Measurements from ENCODE around the gene SEMA5A. TPM values are rescaled to one million over a fixed set of nuclear protein-coding genes. Genes with fewer than 3 reads are reported as not detected.

The SEMA5A gene
- total RNA-seq, 1 experiment from 2014 or later = 0.15 TPM

- Histone ChIP-seq H3K9me3 (ENCODE audit: control insufficient read depth, insufficient read depth, low read depth, low read length) (no peaks in the 10 kb centered on the region), H3K4me3 (ENCODE audit: low read depth in 2 of 2, low read length in 2 of 2) (no peak overlapping the region), H3K4me1 (ENCODE audit: control insufficient read depth, insufficient read depth, low read length) (no peaks in the 10 kb centered on the region), H3K36me3 (ENCODE audit: control insufficient read depth, insufficient read depth, low read length) (no peaks in the 10 kb centered on the region), H3K27me3 (ENCODE audit: control insufficient read depth, insufficient read depth, low read length) (no peaks in the 10 kb centered on the region), H3K27ac (ENCODE audit: low read length) (no peak overlapping the region)
- no TSS peak for BruUV-seq (replicated peaks)
- intact Hi-C loops (cut with micrococcal nuclease; ENCODE audit: unreplicated experiment) = no loop called here
- POLR2A ChIA-PET = no interaction called here
- ATAC-seq = no peak
- CTCF ChIA-PET = no interaction called here
- DNase-seq (ENCODE audit: low read depth, low spot score) = no peak
- in situ Hi-C loops (cut with HindIII; ENCODE audit: low pct_unique_long_range_greater_than_20kb, low sequenced_read_pairs) = no loop called here
- TF ChIP-seq POLR2AphosphoS5 (IDR thresholded peaks at IDR 0.05; ENCODE audit: low read depth, low read length) (no peak), REST (IDR thresholded peaks at IDR 0.05; ENCODE audit: insufficient read depth in 1 of 2, low read depth in 2 of 2, low read length in 1 of 2) (no peak), TCF7L2 (IDR thresholded peaks at IDR 0.05; ENCODE audit: low read depth, low read length) (no peak), CTCF (IDR thresholded peaks at IDR 0.05) (no peak), SIN3A (IDR thresholded peaks at IDR 0.05; ENCODE audit: borderline replicate concordance, insufficient read depth, low read depth, low read length) (no peak)
Observed at GRCh38 chr5:9454012-9454481, 91.8 kb downstream of the SEMA5A start.

- ATAC-seq (no peak), DNase-seq (ENCODE audit: low read depth, low spot score) (no peak)
- ChIA-PET POLR2A (no interaction called here), CTCF (no interaction called here)
- H3K4me3 ChIP-seq (ENCODE audit: low read depth in 2 of 2, low read length in 2 of 2) = no peak overlapping the region
- no peaks in the 10 kb centered on the region for H3K9me3 ChIP-seq (ENCODE audit: control insufficient read depth, insufficient read depth, low read depth, low read length)
- no peak overlapping the region for H3K27ac ChIP-seq (ENCODE audit: low read length)
- intact Hi-C loops (cut with micrococcal nuclease; ENCODE audit: unreplicated experiment) = no loop called here
- no peaks in the 10 kb centered on the region for H3K4me1 ChIP-seq (ENCODE audit: control insufficient read depth, insufficient read depth, low read length)
- in situ Hi-C loops (cut with HindIII; ENCODE audit: low pct_unique_long_range_greater_than_20kb, low sequenced_read_pairs) = no loop called here
- no peaks in the 10 kb centered on the region for H3K27me3 ChIP-seq (ENCODE audit: control insufficient read depth, insufficient read depth, low read length)
- no peaks in the 10 kb centered on the region for H3K36me3 ChIP-seq (ENCODE audit: control insufficient read depth, insufficient read depth, low read length)
- BruUV-seq (replicated peaks) = no TSS peak
- TF ChIP-seq REST (IDR thresholded peaks at IDR 0.05; ENCODE audit: insufficient read depth in 1 of 2, low read depth in 2 of 2, low read length in 1 of 2) = no peak
- no peak for TF ChIP-seq SIN3A (IDR thresholded peaks at IDR 0.05; ENCODE audit: borderline replicate concordance, insufficient read depth, low read depth, low read length)
- no peak for TF ChIP-seq CTCF (IDR thresholded peaks at IDR 0.05)
- TF ChIP-seq TCF7L2 (IDR thresholded peaks at IDR 0.05; ENCODE audit: low read depth, low read length) = no peak
- TF ChIP-seq POLR2AphosphoS5 (IDR thresholded peaks at IDR 0.05; ENCODE audit: low read depth, low read length) = no peak
Observed at GRCh38 chr5:9453480-9454011, 92.3 kb downstream of the SEMA5A start.
